Liver (tissue), 2 donors: ENCODE measurements around the gene FMO1.

Source experiments
- CTCF ChIP-seq: fragments of 150-350 bp; IDR thresholded peaks from 2 replicates; pipeline ENCODE4 v1.5.1; 2017; ENCODE audit warnings: improper control_type of control experiment, low read depth, low read length; ENCODE audit not compliant: missing input control
- YY1 ChIP-seq: IDR thresholded peaks from 2 replicates; pipeline ENCODE4 v1.6.1; 2016; ENCODE audit warnings: antibody characterized with exemption, mild to moderate bottlenecking
- ZBTB33 ChIP-seq: IDR thresholded peaks from 2 replicates; pipeline ENCODE4 v1.6.1; 2016; ENCODE audit warnings: antibody characterized with exemption
- donor health status: healthy.

- TF ChIP-seq YY1 (no peak), CTCF (no peak), ZBTB33 (no peak)
Observed at GRCh38 chr1:171207377-171207776, 40.9 kb upstream of the FMO1 start.
